Nucleus accumbens (tissue), 56 donors: Measurements from ENCODE around the gene FBLN5.
"Not testable (repeated sequence)": the region's sequence is repeated elsewhere in the genome, so short reads cannot be mapped to it uniquely, and the experiment has no call there.

Experiments
- DNase-seq, 56 donors: peaks; one replicate each; lab custom pipeline; 2025; lab: John Stamatoyannopoulos, UW

Gene FBLN5

DNA sequence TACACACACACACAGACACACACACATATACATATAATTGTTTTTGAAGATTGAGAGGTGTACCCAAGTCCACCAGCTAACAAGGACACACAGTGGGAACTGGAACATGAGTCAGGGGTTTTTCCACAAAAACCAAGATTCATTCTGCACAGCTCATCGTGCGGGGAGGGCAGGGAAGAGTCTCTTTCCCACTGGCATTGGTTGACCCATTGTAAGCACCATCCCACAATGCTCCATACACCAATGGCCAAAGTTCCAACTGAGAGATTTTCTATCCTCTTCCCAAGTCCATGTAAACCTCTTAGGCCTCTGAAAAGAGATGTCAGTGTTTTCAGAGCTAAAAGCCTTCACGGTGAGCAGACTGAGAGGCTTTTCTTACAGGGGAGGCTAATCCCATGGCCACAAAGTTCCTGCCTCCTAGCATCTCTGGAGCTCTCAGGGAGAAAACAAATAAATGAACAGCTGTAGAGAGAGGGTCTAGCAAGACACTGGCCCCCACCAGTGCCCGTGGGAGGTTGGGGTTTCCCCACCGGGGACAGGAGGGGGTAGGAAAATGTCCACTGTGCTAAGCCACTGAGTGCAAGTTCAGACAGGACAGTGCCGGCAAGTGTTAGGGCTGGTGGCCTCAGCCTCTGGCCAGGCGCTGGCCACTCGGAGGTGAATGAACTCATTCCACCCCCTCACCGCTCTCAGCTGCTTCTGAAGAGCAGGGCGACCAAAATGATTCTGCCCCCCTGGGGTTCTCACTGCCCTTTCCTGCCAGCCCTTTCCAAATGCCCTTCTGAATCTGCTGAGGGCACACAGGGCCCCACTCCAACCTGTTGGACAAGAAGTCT is 58.6 kb downstream of the FBLN5 start:
- DNase-seq, result peak in 13 of 56 donors; percentile 8 to 41 (median 21)

DNA sequence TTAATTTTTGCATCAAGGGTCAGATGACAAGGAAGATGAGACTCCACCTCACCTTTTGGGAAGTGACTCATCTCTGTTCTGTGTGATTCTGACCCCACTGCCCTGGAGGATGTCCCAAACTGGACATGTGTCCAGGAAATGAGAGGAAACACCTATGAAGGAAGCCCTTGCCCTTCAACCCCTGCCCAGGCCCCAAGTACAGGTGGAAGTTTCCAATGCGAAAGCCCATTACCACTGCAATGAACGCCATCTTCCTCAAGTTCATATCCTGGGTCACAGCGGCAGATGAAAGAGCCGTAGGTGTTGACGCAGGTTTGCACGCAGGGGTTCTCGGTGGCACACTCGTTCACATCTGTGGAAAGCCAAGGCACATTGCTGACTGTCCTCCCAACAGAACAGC is 60.5 kb downstream of the FBLN5 start:
- DNase-seq, result no peak

DNA sequence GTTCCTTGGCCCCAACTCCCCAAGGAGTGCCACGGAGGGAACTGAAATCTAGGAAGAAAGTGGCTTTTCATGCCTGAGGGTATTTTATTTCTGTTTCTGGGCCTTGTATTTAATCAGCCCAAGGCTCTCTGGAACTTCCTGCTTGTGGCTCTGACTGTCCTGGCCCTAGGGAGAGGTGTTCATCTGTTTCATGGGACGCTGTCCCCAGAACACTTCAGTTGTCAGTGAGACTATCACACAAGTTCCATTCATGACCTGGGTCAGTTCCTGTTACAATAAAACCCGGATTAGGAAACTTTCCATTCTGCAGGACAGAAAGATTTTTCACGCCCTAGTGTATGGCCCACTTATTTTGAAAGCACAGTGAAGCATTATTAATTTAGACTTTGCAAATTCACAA is 61.7 kb downstream of the FBLN5 start:
- DNase-seq, result no peak

GRCh38 chr14:91885113-91885712 is 62.3 kb downstream of the FBLN5 start:
- no peak for DNase-seq

DNA sequence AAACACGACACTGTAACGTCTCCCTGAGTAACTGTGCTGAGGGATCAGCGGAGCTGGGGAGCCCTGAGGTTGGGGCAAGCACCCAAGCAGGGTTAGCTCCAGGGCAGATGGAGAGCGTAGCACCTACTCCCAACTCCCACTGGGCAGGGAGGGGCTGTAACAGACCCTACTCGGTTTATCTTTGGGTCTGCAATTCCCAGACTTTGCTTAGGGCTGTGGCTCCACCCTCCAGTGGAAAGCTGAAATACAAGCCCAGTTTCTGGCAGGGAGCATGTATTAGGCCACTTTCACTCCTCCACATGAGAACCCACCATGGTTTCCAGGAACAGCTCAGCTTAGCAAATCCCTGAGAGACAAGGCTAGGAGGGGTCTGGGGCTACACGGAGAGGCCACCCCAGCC is 62.8 kb downstream of the FBLN5 start:
- DNase-seq, result no peak

GRCh38 chr14:91883753-91884152 is 63.7 kb downstream of the FBLN5 start:
- DNase-seq, result no peak

GRCh38 chr14:91882776-91883175 is 64.7 kb downstream of the FBLN5 start:
- no peak for DNase-seq

DNA sequence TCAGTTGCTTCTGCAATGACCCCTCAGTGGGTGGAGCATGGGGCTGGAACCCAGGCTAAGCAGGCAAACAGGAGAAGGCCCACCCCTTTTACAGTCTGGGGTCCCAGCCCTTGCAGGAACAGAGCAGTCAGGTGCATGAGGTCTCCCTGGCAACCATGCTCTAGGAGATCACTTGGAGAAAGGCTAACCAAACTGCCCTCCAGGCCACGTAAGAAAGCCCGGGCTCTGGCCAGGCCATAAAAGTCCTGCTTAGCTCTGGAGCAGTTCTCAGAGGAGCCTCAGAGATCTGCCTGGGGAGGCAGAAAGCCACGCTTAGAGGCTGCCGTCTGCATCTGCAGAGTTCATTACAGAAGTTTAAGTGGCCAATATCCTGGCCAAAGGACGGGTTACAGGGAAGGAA is 65.1 kb downstream of the FBLN5 start:
- DNase-seq, result no peak

- no peak for DNase-seq
These were observed 68.3 kb downstream of the FBLN5 start for GRCh38 chr14:91879196-91879595.

DNA sequence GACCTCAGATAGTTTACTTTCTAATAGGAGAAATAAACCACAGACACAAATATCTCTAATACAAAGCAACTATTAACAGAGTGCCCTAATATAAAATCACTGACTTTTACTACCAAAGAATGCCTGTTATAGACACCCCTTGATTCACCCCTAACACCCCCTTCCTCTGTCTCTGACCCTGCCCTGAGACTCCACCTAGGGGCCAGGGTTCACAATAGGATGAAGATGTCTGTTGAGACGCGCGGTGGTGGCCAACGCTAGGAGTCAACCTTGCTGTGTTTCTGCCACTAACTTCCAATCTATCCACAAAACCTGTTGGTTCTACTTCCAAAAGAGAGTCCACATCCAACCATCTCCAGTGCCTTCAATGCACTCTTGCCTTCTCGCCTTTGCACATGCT is 69.2 kb downstream of the FBLN5 start:
- DNase-seq, result no peak

- DNase-seq, result no peak
These were observed 70.0 kb downstream of the FBLN5 start for GRCh38 chr14:91877376-91877915.

DNA sequence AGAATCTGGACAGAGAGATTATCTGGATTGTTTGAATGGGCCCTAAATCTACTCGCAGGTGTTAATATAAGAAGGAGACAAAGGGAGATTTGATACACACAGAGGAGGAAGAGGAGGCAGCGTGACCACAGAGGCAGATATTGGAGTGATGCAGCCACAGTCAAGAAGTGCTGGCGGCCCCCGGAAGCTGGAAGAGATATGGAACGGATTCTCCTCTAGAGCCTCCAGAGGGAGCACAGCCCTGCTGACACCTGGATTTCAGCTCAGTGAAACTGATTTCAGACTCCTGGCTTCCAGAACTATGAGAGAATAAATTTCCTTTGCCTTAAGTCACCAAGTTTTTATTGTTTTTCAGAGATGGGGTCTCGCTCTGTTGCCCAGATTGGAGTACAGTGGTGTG is 71.0 kb downstream of the FBLN5 start:
- no peak for DNase-seq

GRCh38 chr14:91875525-91876286 is 71.8 kb downstream of the FBLN5 start:
- no peak for DNase-seq

GRCh38 chr14:91873471-91874415 is 73.8 kb downstream of the FBLN5 start:
- no peak for DNase-seq

DNA sequence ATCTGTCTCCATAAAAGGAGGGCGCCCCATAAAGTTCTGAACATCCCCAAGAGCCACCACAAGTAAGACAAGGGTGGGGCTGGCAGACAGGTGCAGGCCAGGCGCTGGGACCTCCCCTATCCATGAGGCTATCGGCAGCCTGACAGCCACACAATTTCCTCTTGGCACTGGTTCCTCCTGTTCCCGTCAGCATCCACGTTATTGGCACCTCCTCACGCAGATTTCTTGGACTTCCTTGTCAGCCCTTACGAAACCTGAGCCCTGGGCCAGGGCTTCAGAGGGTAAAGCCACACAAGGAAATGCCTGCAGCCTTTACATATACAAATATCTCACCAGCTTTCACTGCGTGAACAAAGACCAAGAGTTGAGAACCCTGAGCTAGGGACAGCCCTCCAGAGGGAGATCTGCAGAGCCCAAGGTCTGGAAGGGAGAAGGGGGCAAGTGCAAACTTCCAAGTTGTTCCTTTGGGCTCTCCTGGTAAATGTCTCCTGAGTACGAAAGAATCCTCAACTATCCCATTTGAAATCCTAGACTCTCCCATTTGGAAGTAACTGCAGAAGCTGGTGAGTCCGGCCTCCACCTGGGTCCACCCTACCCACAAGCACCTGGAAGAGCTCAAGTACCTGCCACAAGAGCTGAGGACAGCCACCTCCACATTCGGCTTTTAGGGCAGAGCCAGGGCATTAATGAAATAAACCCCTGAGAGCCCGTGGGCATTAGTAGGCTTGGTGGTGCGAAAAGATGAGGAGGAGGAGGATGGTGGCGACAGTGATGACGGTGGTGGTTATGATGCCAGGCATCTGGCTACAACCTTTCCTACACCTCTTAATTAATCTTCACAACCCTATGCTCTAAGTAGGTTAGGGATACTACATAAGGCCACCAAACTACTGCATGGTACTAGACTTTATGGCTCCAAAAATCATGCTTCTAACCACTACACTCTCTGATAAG is 74.7 kb downstream of the FBLN5 start:
- DNase-seq, result peak in 1 of 56 donors; percentile 8

GRCh38 chr14:91872011-91872501 is 75.4 kb downstream of the FBLN5 start:
- no peak for DNase-seq

- DNase-seq, result not testable (repeated sequence)
These were observed 76.1 kb downstream of the FBLN5 start for GRCh38 chr14:91871401-91871800.

- DNase-seq, result no peak
These were observed 76.6 kb downstream of the FBLN5 start for GRCh38 chr14:91870890-91871289.

GRCh38 chr14:91870001-91870400 is 77.5 kb downstream of the FBLN5 start:
- DNase-seq, result no peak
